Naive thymus-derived CD4-positive, alpha-beta T cell (primary cell): ENCODE measurements around the gene MTF1. TPM values are rescaled to one million over a fixed set of nuclear protein-coding genes. Genes with fewer than 3 reads are reported as not detected.

Source experiments
- ATAC-seq: fragments of 150-1000 bp; cut with Tn5 transposase; 2 replicates; pipeline ENCODE4 v1.10.0; 2021; ENCODE audit warnings: mild to moderate bottlenecking, moderate library complexity
- CTCF ChIA-PET: fragments of 350-600 bp; sonication (Branson Sonifier 250); formaldehyde crosslinking; loops from one replicate; lab custom pipeline; 2021; ENCODE audit warnings: antibody characterized with exemption; lab: Charles Lee
- POLR2A ChIA-PET: fragments of 350-600 bp; sonication (Branson Sonifier 250); formaldehyde crosslinking; loops from one replicate; lab custom pipeline; 2021; ENCODE audit warnings: antibody characterized with exemption, inconsistent platforms; lab: Charles Lee
- DNase-seq, 9 donors: peaks; one replicate each; pipeline versions ENCODE4 v3.0.0 to v3.0.0-alpha.2; 2020 to 2022; ENCODE audit warnings: mixed read lengths in 1 of 9
- H3K27ac ChIP-seq: one replicate; pipeline ENCODE4 v1.7.0; 2013; ENCODE audit warnings: mild to moderate bottlenecking, low read depth, low read length, moderate library complexity
- H3K27me3 ChIP-seq, 2 donors: one replicate each; pipeline ENCODE4 v1.7.0; 2013; ENCODE audit warnings: low read length in 2 of 2, mild to moderate bottlenecking in 2 of 2, moderate library complexity in 2 of 2; ENCODE audit not compliant: control insufficient read depth in 2 of 2, insufficient read depth in 2 of 2
- H3K36me3 ChIP-seq, 3 experiments: 1 replicate in 2 of 3; 2 replicates in 1 of 3; pipeline ENCODE4 v1.7.0; 2013; ENCODE audit warnings: low read length in 3 of 3, mild to moderate bottlenecking in 3 of 3, moderate library complexity in 1 of 3; ENCODE audit not compliant: insufficient read depth in 3 of 3, control insufficient read depth in 2 of 3
- H3K4me1 ChIP-seq, 2 donors: one replicate each; pipeline ENCODE4 v1.7.0; 2013; ENCODE audit warnings: low read length in 2 of 2, mild to moderate bottlenecking in 2 of 2, moderate library complexity in 1 of 2; ENCODE audit not compliant: control insufficient read depth in 2 of 2, insufficient read depth in 2 of 2
- H3K4me3 ChIP-seq: 2 replicates; pipeline ENCODE4 v1.7.0; 2013; ENCODE audit warnings: mild to moderate bottlenecking, low read length
- H3K9me3 ChIP-seq, 3 experiments: 1 replicate in 2 of 3; 2 replicates in 1 of 3; pipeline ENCODE4 v1.7.0; 2013; ENCODE audit warnings: low read length in 3 of 3; ENCODE audit not compliant: control insufficient read depth in 2 of 3
- H3K27ac Mint-ChIP-seq, 9 donors: one replicate each; pipeline ENCODE4 v1.8.0; 2020 to 2022; ENCODE audit warnings: mixed read lengths in 9 of 9, mild to moderate bottlenecking in 8 of 9, moderate library complexity in 5 of 9, inconsistent platforms in 2 of 9
- H3K27me3 Mint-ChIP-seq, 5 donors: one replicate each; pipeline ENCODE4 v1.8.0; 2021 to 2022; ENCODE audit warnings: mixed read lengths in 5 of 5, mild to moderate bottlenecking in 1 of 5
- H3K36me3 Mint-ChIP-seq, 5 donors: one replicate each; pipeline ENCODE4 v1.8.0; 2020 to 2022; ENCODE audit warnings: mixed read lengths in 5 of 5, mild to moderate bottlenecking in 3 of 5, inconsistent platforms in 1 of 5
- H3K4me1 Mint-ChIP-seq, 7 donors: one replicate each; pipeline ENCODE4 v1.8.0; 2020 to 2022; ENCODE audit warnings: mixed read lengths in 7 of 7, mild to moderate bottlenecking in 3 of 7, inconsistent platforms in 1 of 7
- H3K4me3 Mint-ChIP-seq, 10 donors: one replicate each; pipeline ENCODE4 v1.8.0; 2020 to 2022; ENCODE audit warnings: mild to moderate bottlenecking in 10 of 10, mixed read lengths in 10 of 10, moderate library complexity in 6 of 10, inconsistent platforms in 2 of 10
- H3K9me3 Mint-ChIP-seq, 11 donors: one replicate each; pipeline ENCODE4 v1.8.0; 2020 to 2022; ENCODE audit warnings: mixed read lengths in 11 of 11, mild to moderate bottlenecking in 4 of 11, inconsistent platforms in 1 of 11, moderate library complexity in 1 of 11
- intact Hi-C, 2 donors: fragments of 100-400 bp; cut with micrococcal nuclease; formaldehyde crosslinking; loops; one replicate each; pipeline ENCODE4 v1.15.1; 2023
- polyA plus RNA-seq, 2 donors: library from polyadenylated mRNA; unstranded; fragments of 300-500 nt; fragmentation: Illumina TruSeq; gene quantifications; one replicate each; pipeline ENCODE4 v1.2.3, GENCODE V29; 2021
- total RNA-seq, 6 experiments: library from RNA in 5 of 6; stranded (reverse) in 5 of 6; gene quantifications; 1 replicate in 5 of 6; 2 replicates in 1 of 6; pipeline ENCODE4 v1.2.3 and lab custom pipeline; 2021 to 2026

The MTF1 gene
- total and polyA plus RNA-seq, 7 experiments from 2014 or later = 22.9 to 45.2 (median 27.1) TPM

GRCh38 chr1:37821481-37821880, 37.9 kb downstream of the MTF1 start:
- Mint-ChIP-seq H3K27me3 (no peaks in the 10 kb centered on the region), H3K4me3 (no peak overlapping the region), H3K9me3 (no peaks in the 10 kb centered on the region), H3K36me3 (peaks cover 9 to 42% (median 16%) of the 10 kb centered on the region in 5 donors), H3K4me1 (peaks cover 0 to 11% (median 0%) of the 10 kb centered on the region in 7 donors), H3K27ac (no peak overlapping the region)
- DNase-seq = no peak
- Histone ChIP-seq H3K4me3 (no peak overlapping the region), H3K9me3 (no peaks in the 10 kb centered on the region), H3K4me1 (no peaks in the 10 kb centered on the region), H3K27me3 (no peaks in the 10 kb centered on the region), H3K36me3 (peaks cover 7 to 54% (median 9%) of the 10 kb centered on the region in 3 experiments), H3K27ac (no peak overlapping the region)
- no peak for ATAC-seq
- intact Hi-C loops = no loop called here
- POLR2A ChIA-PET = no interaction called here
- CTCF ChIA-PET = interaction anchor here (1.0 kb wide), 1 partner anchor 38 kb away, joined by 3 read pairs; the partner anchor contains the start of gene MTF1

DNA sequence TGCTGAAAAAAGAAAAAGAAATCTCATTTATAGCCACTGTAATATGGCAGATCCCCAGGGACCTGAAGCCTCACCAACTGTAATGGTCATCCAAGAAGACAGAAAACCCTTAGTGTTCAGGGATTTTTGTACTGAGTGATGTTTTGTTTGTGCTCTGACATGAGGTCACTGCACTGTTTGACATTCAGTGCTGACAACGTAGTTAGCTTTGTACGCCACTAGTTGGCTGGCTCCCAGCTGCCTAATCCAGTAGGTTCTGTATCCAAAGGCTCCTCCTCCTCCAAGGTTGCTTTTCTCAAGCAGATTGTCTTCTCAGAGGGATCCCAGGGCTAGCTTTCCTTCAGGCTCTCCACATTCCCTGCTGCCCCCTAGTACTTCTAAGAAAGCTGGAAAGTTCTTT, 41.9 kb downstream of the MTF1 start:
- intact Hi-C loops = no loop called here
- H3K36me3 Mint-ChIP-seq = peaks cover 7 to 37% (median 12%) of the 10 kb centered on the region in 5 donors
- DNase-seq = no peak
- Histone ChIP-seq H3K9me3 (no peaks in the 10 kb centered on the region), H3K27ac (no peak overlapping the region), H3K4me3 (no peak overlapping the region), H3K36me3 (peaks cover 7 to 61% (median 9%) of the 10 kb centered on the region in 3 experiments), H3K27me3 (no peaks in the 10 kb centered on the region), H3K4me1 (no peaks in the 10 kb centered on the region)
- H3K27me3 Mint-ChIP-seq = no peaks in the 10 kb centered on the region
- POLR2A ChIA-PET = interaction anchor here (1.1 to 2.2 kb wide), 2 partner anchors 10 to 30 kb away, joined by 3 to 8 read pairs; partner anchors contain the start of genes C1orf122 and YRDC
- CTCF ChIA-PET = interaction anchor here (1.7 kb wide), 1 partner anchor 33 kb away, joined by 4 read pairs; no protein-coding TSS in a partner anchor
- peak overlapping the region in 1 of 9 donors; percentile 65 for H3K27ac Mint-ChIP-seq
- H3K4me1 Mint-ChIP-seq = peaks cover 0 to 1% (median 0%) of the 10 kb centered on the region in 7 donors
- no peaks in the 10 kb centered on the region for H3K9me3 Mint-ChIP-seq
- no peak overlapping the region for H3K4me3 Mint-ChIP-seq
- no peak for ATAC-seq

DNA sequence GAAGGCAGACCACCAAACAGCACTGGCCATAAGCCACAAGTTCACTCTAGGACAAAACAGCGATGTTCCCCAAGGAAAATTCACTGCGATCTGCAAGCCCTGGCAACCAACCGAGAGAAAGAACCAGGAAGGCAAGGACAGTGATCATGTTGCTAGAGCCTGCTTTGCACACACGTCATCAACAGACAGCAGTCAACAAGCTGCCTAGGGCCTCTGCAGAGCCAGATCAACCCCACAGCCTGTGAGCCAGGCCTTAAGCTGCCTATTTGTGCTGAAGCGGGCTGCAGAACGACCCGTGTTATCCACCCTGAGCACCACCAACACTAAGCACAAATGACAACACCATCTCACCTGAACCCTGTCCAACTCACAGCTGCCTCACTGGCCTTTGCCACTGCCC, 45.1 kb downstream of the MTF1 start:
- Histone ChIP-seq H3K4me1 (peaks cover 0 to under 1% of the 10 kb centered on the region in 2 donors), H3K27ac (no peak overlapping the region), H3K4me3 (no peak overlapping the region), H3K9me3 (no peaks in the 10 kb centered on the region), H3K36me3 (peaks cover 0 to 35% (median 4%) of the 10 kb centered on the region in 3 experiments), H3K27me3 (no peaks in the 10 kb centered on the region)
- H3K4me3 Mint-ChIP-seq = no peak overlapping the region
- H3K27me3 Mint-ChIP-seq = no peaks in the 10 kb centered on the region
- ChIA-PET POLR2A (interaction anchor here (0.6 kb wide), 1 partner anchor 22 kb away, joined by 3 read pairs; no protein-coding TSS in a partner anchor), CTCF (no interaction called here)
- H3K4me1 Mint-ChIP-seq = peaks cover 5 to 22% (median 13%) of the 10 kb centered on the region in 7 donors
- DNase-seq (no peak), ATAC-seq (no peak)
- peaks cover 0 to 20% (median 4%) of the 10 kb centered on the region in 5 donors for H3K36me3 Mint-ChIP-seq
- intact Hi-C loops = no loop called here
- no peaks in the 10 kb centered on the region for H3K9me3 Mint-ChIP-seq
- H3K27ac Mint-ChIP-seq = no peak overlapping the region

DNA sequence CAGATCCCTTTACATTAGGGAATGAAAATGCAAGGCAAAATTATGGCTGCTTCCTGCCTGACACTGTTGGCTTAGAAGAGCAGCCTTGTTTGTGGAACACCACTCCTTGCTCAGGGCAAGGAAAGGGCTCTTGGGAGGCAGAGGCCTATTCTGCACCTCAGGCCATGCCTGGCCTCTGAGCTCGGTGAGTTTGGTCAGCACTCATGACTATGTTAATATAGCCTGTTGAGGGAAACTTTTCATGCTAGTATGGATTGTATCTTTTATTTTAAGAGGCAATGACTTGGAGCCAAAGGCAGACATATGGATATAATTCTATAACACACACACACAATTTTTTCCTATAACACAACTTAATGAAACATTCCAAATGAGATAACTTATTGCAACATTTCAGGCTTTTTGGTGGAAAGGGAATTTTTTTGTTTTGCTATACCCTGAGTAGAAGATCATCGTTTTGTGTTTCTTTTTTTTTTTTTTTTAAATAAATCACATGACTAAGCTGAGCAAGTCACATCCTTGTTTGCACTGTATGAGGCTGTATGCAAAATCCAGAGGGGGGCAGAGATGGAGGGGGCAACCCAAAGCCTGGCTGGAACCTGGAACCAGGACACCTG, 45.8 kb downstream of the MTF1 start:
- POLR2A ChIA-PET = interaction anchor here (0.6 kb wide), 1 partner anchor 23 kb away, joined by 3 read pairs; no protein-coding TSS in a partner anchor
- Mint-ChIP-seq H3K36me3 (peaks cover 0 to 20% (median 4%) of the 10 kb centered on the region in 5 donors), H3K9me3 (no peaks in the 10 kb centered on the region), H3K27ac (peak overlapping the region in 1 of 9 donors; percentile 31), H3K27me3 (no peaks in the 10 kb centered on the region), H3K4me3 (no peak overlapping the region), H3K4me1 (peaks cover 9 to 29% (median 19%) of the 10 kb centered on the region in 7 donors)
- Histone ChIP-seq H3K36me3 (peaks cover 0 to 32% (median 4%) of the 10 kb centered on the region in 3 experiments), H3K27me3 (no peaks in the 10 kb centered on the region), H3K27ac (no peak overlapping the region), H3K4me3 (no peak overlapping the region), H3K4me1 (peaks cover 4 to 6% of the 10 kb centered on the region in 2 donors), H3K9me3 (no peaks in the 10 kb centered on the region)
- ATAC-seq = no peak
- no peak for DNase-seq
- intact Hi-C loops = no loop called here
- CTCF ChIA-PET = no interaction called here

GRCh38 chr1:37811027-37811655, 48.3 kb downstream of the MTF1 start:
- Mint-ChIP-seq H3K36me3 (peaks cover 0 to 15% (median 10%) of the 10 kb centered on the region in 5 donors), H3K4me1 (peaks cover 20 to 39% (median 25%) of the 10 kb centered on the region in 7 donors), H3K4me3 (peak overlapping the region in 5 of 10 donors; percentile 17 to 70 (median 25)), H3K27me3 (no peaks in the 10 kb centered on the region), H3K9me3 (no peaks in the 10 kb centered on the region), H3K27ac (peak overlapping the region in 5 of 9 donors; percentile 29 to 72 (median 36))
- peaks cover 15 to 16% of the 10 kb centered on the region in 2 donors for H3K4me1 ChIP-seq
- peak; percentile 62 for ATAC-seq
- CTCF ChIA-PET = no interaction called here
- POLR2A ChIA-PET = no interaction called here
- intact Hi-C loops = loop anchor here (1.0 kb wide), 2 partner anchors 49 to 178 kb away; no protein-coding TSS in a partner anchor
- DNase-seq = peak; percentile 25 to 68 (median 52)
- no peak overlapping the region for H3K4me3 ChIP-seq
- peaks cover 0 to 30% (median 4%) of the 10 kb centered on the region in 3 experiments for H3K36me3 ChIP-seq
- no peaks in the 10 kb centered on the region for H3K9me3 ChIP-seq
- H3K27me3 ChIP-seq = no peaks in the 10 kb centered on the region
- no peak overlapping the region for H3K27ac ChIP-seq

- intact Hi-C loops = loop anchor here (2.0 to 5.0 kb wide), 5 partner anchors 15 to 255 kb away; partner anchors contain the start of genes GNL2 (in 1 of the 2) and SNIP1 (in 1 of the 2)
- Mint-ChIP-seq H3K27ac (peak overlapping the region in 2 of 9 donors; percentile 47 to 72), H3K27me3 (no peaks in the 10 kb centered on the region), H3K9me3 (no peaks in the 10 kb centered on the region), H3K4me1 (peaks cover 21 to 50% (median 29%) of the 10 kb centered on the region in 7 donors), H3K36me3 (peaks cover 0 to 13% (median 4%) of the 10 kb centered on the region in 5 donors), H3K4me3 (peak overlapping the region in 3 of 10 donors; percentile 19 to 38 (median 32))
- peaks cover 15 to 20% of the 10 kb centered on the region in 2 donors for H3K4me1 ChIP-seq
- peaks cover 7 to 30% (median 11%) of the 10 kb centered on the region in 3 experiments for H3K36me3 ChIP-seq
- H3K4me3 ChIP-seq = no peak overlapping the region
- H3K27me3 ChIP-seq = no peaks in the 10 kb centered on the region
- CTCF ChIA-PET = no interaction called here
- no peak for ATAC-seq
- no peaks in the 10 kb centered on the region for H3K9me3 ChIP-seq
- no peak overlapping the region for H3K27ac ChIP-seq
- no peak for DNase-seq
- POLR2A ChIA-PET = no interaction called here
Measured at GRCh38 chr1:37809942-37810341, 49.5 kb downstream of the MTF1 start.
